Measurements from ENCODE around the gene CXADR. TPM values are rescaled to one million over a fixed set of nuclear protein-coding genes. Genes with fewer than 3 reads are reported as not detected.
"Not testable (repeated sequence)": the region's sequence is repeated elsewhere in the genome, so short reads cannot be mapped to it uniquely, and the experiment has no call there.

Gene CXADR
- total RNA-seq, 4 donors from 2014 or later = 4.6 to 136 (median 87.7) TPM

GRCh38 chr21:17476006-17476405, 36.8 kb upstream of the CXADR start:
- H3K9me3 ChIP-seq = no peaks in the 10 kb centered on the region
- no peak overlapping the region for H3K4me3 ChIP-seq
- DNase-seq = no peak
- intact Hi-C loops (cut with DNase I; ENCODE audit: low total_unique reads) (loop anchor here (2.0 kb wide), 1 partner anchor 27 kb away; no protein-coding TSS in a partner anchor), in situ Hi-C loops (cut with MboI; ENCODE audit: low pct_ligation_motif_present in 1 of 4, low pct_unique_long_range_greater_than_20kb in 1 of 4, low sequenced_read_pairs in 3 of 4) (no loop called here)
- H3K27ac ChIP-seq = no peak overlapping the region
- TF ChIP-seq CTCF (IDR thresholded peaks at IDR 0.05) (no peak), POLR2A (IDR thresholded peaks at IDR 0.05) (no peak), POLR2AphosphoS5 (IDR thresholded peaks at IDR 0.05) (no peak), EP300 (IDR thresholded peaks at IDR 0.05; ENCODE audit: low read depth) (no peak)
- no peaks in the 10 kb centered on the region for H3K27me3 ChIP-seq
- no peaks in the 10 kb centered on the region for H3K36me3 ChIP-seq
- 73 to 80% methylated on average over 4 of the region's 4 CpGs for WGBS, 2 donors (ENCODE audit: low coverage in 1 of 2)
- peaks cover 3 to 22% (median 13%) of the 10 kb centered on the region in 4 donors for H3K4me1 ChIP-seq

GRCh38 chr21:17478156-17478555, 34.7 kb upstream of the CXADR start:
- in situ Hi-C loops (cut with MboI; ENCODE audit: low pct_ligation_motif_present in 1 of 4, low pct_unique_long_range_greater_than_20kb in 1 of 4, low sequenced_read_pairs in 3 of 4); DNase-seq; H3K27ac ChIP-seq; intact Hi-C loops (cut with DNase I; ENCODE audit: low total_unique reads); H3K36me3 ChIP-seq; H3K9me3 ChIP-seq; H3K4me3 ChIP-seq; H3K27me3 ChIP-seq; H3K4me1 ChIP-seq: not testable (repeated sequence)
- 81 to 95% methylated on average over 6 of the region's 6 CpGs for WGBS, 2 donors (ENCODE audit: low coverage in 1 of 2)

- no peaks in the 10 kb centered on the region for H3K36me3 ChIP-seq
- no peak for DNase-seq
- H3K27me3 ChIP-seq = no peaks in the 10 kb centered on the region
- H3K27ac ChIP-seq = no peak overlapping the region
- no peak overlapping the region for H3K4me3 ChIP-seq
- 95 to 96% methylated on average over 2 of the region's 2 CpGs for WGBS, 2 donors (ENCODE audit: low coverage in 1 of 2)
- no peaks in the 10 kb centered on the region for H3K4me1 ChIP-seq
- in situ Hi-C loops (cut with MboI; ENCODE audit: low pct_ligation_motif_present in 1 of 4, low pct_unique_long_range_greater_than_20kb in 1 of 4, low sequenced_read_pairs in 3 of 4) = no loop called here
- no peaks in the 10 kb centered on the region for H3K9me3 ChIP-seq
- TF ChIP-seq POLR2AphosphoS5 (IDR thresholded peaks at IDR 0.05) (no peak), CTCF (IDR thresholded peaks at IDR 0.05) (no peak), POLR2A (IDR thresholded peaks at IDR 0.05) (no peak), EP300 (IDR thresholded peaks at IDR 0.05; ENCODE audit: low read depth) (no peak)
- intact Hi-C loops (cut with DNase I; ENCODE audit: low total_unique reads) = no loop called here
Measured at GRCh38 chr21:17479606-17480005, 33.2 kb upstream of the CXADR start.

- Histone ChIP-seq H3K4me3 (no peak overlapping the region), H3K36me3 (no peaks in the 10 kb centered on the region), H3K27me3 (no peaks in the 10 kb centered on the region), H3K4me1 (no peaks in the 10 kb centered on the region), H3K27ac (no peak overlapping the region), H3K9me3 (no peaks in the 10 kb centered on the region)
- DNase-seq = no peak
- in situ Hi-C loops (cut with MboI; ENCODE audit: low pct_ligation_motif_present in 1 of 4, low pct_unique_long_range_greater_than_20kb in 1 of 4, low sequenced_read_pairs in 3 of 4) (no loop called here), intact Hi-C loops (cut with DNase I; ENCODE audit: low total_unique reads) (no loop called here)
- 80 to 100% methylated on average over 1 of the region's 1 CpG for WGBS, 2 donors (ENCODE audit: low coverage in 1 of 2)
- no peak for TF ChIP-seq POLR2AphosphoS5 (IDR thresholded peaks at IDR 0.05)
- TF ChIP-seq CTCF (IDR thresholded peaks at IDR 0.05) = no peak
- TF ChIP-seq POLR2A (IDR thresholded peaks at IDR 0.05) = no peak
- TF ChIP-seq EP300 (IDR thresholded peaks at IDR 0.05; ENCODE audit: low read depth) = no peak
Measured at GRCh38 chr21:17482928-17483327, 29.9 kb upstream of the CXADR start.

GRCh38 chr21:17488620-17489019, 24.2 kb upstream of the CXADR start:
- H3K36me3 ChIP-seq = no peaks in the 10 kb centered on the region
- in situ Hi-C loops (cut with MboI; ENCODE audit: low pct_ligation_motif_present in 1 of 4, low pct_unique_long_range_greater_than_20kb in 1 of 4, low sequenced_read_pairs in 3 of 4) = no loop called here
- no peaks in the 10 kb centered on the region for H3K9me3 ChIP-seq
- H3K27me3 ChIP-seq = no peaks in the 10 kb centered on the region
- TF ChIP-seq POLR2A (IDR thresholded peaks at IDR 0.05) = no peak
- TF ChIP-seq EP300 (IDR thresholded peaks at IDR 0.05; ENCODE audit: low read depth) = no peak
- no peak for TF ChIP-seq POLR2AphosphoS5 (IDR thresholded peaks at IDR 0.05)
- TF ChIP-seq CTCF (IDR thresholded peaks at IDR 0.05) = no peak
- H3K4me3 ChIP-seq = no peak overlapping the region
- no peak for DNase-seq
- intact Hi-C loops (cut with DNase I; ENCODE audit: low total_unique reads) = no loop called here
- H3K27ac ChIP-seq = no peak overlapping the region
- H3K4me1 ChIP-seq = peaks cover 0 to 13% (median 3%) of the 10 kb centered on the region in 4 donors

GRCh38 chr21:17489565-17489964, 23.3 kb upstream of the CXADR start:
- H3K9me3 ChIP-seq; H3K4me3 ChIP-seq; H3K27ac ChIP-seq; in situ Hi-C loops (cut with MboI; ENCODE audit: low pct_ligation_motif_present in 1 of 4, low pct_unique_long_range_greater_than_20kb in 1 of 4, low sequenced_read_pairs in 3 of 4); H3K36me3 ChIP-seq; intact Hi-C loops (cut with DNase I; ENCODE audit: low total_unique reads); DNase-seq; H3K27me3 ChIP-seq: not testable (repeated sequence)
- 53 to 59% methylated on average over 3 of the region's 3 CpGs for WGBS, 2 donors (ENCODE audit: low coverage in 1 of 2)
- H3K4me1 ChIP-seq = peaks cover 0 to 13% (median 3%) of the 10 kb centered on the region in 4 donors
